ENCODE results near the gene ITPK1.

DNA sequence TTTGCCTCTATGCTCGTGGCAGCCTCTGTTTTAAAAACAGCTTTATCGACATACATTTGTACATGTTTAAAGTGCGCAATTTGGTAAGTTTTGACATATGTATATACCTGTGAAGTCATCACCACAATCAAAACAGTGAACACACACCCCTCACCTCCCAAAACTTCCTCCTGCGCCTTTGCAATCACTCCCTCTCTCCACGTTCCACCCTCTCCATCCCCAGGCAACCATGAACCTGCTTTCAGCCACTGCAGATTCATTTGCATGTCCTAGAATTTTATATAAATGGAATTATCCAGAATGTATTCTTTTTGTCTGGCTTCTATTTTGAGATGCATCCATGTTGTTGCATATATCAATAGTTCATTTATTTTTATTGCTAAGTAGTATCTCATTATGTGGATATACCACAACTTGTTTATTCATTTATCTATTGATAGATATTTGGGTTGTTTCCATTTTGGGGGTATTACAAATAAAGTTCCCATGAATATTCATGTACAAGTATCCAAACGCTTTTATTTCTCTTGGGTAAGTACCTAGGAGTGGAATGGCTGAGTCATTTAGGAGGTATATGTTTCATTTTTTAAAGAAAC is 208.3 kb downstream of the ITPK1 start:
- TF ChIP-seq EZH2 (IDR thresholded peaks at IDR 0.05; ENCODE audit: insufficient read depth, poor library complexity, severe bottlenecking): no peak
- no peak for TF ChIP-seq EZH2phosphoT487 (IDR thresholded peaks at IDR 0.05; ENCODE audit: insufficient read depth, low read depth)

All from GM23248 (cell line).